Breast epithelium (tissue), 4 donors: ENCODE results near the gene TRIOBP. TPM values are rescaled to one million over a fixed set of nuclear protein-coding genes. Genes with fewer than 3 reads are reported as not detected.

Experiments used
- DNase-seq, 2 donors: peaks; one replicate each; pipeline ENCODE4 v3.0.0-alpha.2; 2019; ENCODE audit warnings: low spot score in 2 of 2
- H3K27ac ChIP-seq, 2 donors: fragments of 200-600 bp; sonication (generic) in 1 of 2; one replicate each; pipeline ENCODE4 v1.5.1; 2016 to 2019; ENCODE audit warnings: mild to moderate bottlenecking in 1 of 2
- H3K27me3 ChIP-seq, 2 donors: fragments of 200-600 bp; sonication (generic) in 1 of 2; one replicate each; pipeline versions ENCODE4 v1.5.1 to v1.6.0; 2017 to 2019; ENCODE audit warnings: control low read depth in 1 of 2, mild to moderate bottlenecking in 1 of 2
- H3K36me3 ChIP-seq: fragments of 200-600 bp; one replicate; pipeline ENCODE4 v1.5.1; 2019
- H3K4me1 ChIP-seq, 2 donors: fragments of 200-600 bp; sonication (generic); one replicate each; pipeline ENCODE4 v1.5.1; 2016 to 2019; ENCODE audit warnings: control low read depth in 1 of 2
- H3K4me3 ChIP-seq, 3 donors: fragments of 200-600 bp; sonication (generic); 1 replicate in 2 of 3; 2 replicates in 1 of 3; pipeline ENCODE4 v1.5.1; 2016 to 2019; ENCODE audit warnings: mild to moderate bottlenecking in 3 of 3, moderate library complexity in 2 of 3
- H3K9me3 ChIP-seq, 2 donors: fragments of 200-600 bp; sonication (generic) in 1 of 2; one replicate each; pipeline ENCODE4 v1.5.1; 2016 to 2019; ENCODE audit warnings: control low read depth in 1 of 2
- POLR2A ChIP-seq: fragments of 450-650 bp; IDR thresholded peaks from one replicate; pipeline ENCODE4 v1.6.1; 2016; ENCODE audit warnings: antibody characterized with exemption, mild to moderate bottlenecking, moderate library complexity
- POLR2AphosphoS5 ChIP-seq, 3 donors: sonication (generic); formaldehyde crosslinking; IDR thresholded peaks; one replicate each; pipeline ENCODE4 v1.6.1; 2017; ENCODE audit warnings: antibody characterized with exemption in 3 of 3
- intact Hi-C: fragments of 100-400 bp; cut with DNase I; formaldehyde crosslinking; loops from one replicate; pipeline ENCODE4 v1.15.1; 2023; ENCODE audit warnings: low total_unique reads
- total RNA-seq, 3 donors: library from RNA; depleted of rRNA; stranded (reverse); fragments of >200 nt; gene quantifications; one replicate each; pipeline ENCODE4 v1.1.0, GENCODE V29; 2016
- TF ChIP-seq, protein P1 (sequence below), 3 donors: fragments of 450-650 bp; IDR thresholded peaks; one replicate each; pipeline ENCODE4 v1.5.1; 2016 to 2017; ENCODE audit warnings: antibody characterized with exemption in 3 of 3, mild to moderate bottlenecking in 3 of 3, moderate library complexity in 3 of 3

The TRIOBP gene
- total RNA-seq, 3 donors from 2014 or later = 78.3 to 95.0 (median 88.3) TPM

DNA sequence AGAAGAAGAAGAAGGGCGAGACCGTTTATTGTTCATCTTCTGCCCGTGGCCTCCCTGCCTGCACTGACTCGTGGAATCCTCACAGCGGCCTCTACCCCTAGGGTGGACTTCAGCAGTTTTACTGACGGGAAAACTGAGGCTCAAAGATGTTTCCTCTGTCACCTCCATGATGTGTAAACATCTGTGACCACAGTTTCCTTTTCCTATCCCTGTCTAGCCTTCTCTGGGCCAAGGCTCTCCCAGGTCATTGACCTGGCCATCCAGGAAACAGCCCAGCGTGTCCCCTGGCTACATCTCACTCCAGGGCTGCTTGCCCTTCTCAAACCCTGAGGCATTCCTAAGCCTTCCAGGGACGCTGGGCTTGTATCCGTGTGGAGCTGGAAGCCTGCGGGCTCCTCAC lies 61.8 kb downstream of the TRIOBP start:
- H3K9me3 ChIP-seq = no peaks in the 10 kb centered on the region
- H3K27ac ChIP-seq = no peak overlapping the region
- DNase-seq = no peak
- H3K4me3 ChIP-seq = no peak overlapping the region
- no peaks in the 10 kb centered on the region for H3K27me3 ChIP-seq
- H3K4me1 ChIP-seq = peaks cover 0 to 3% of the 10 kb centered on the region in 2 donors
- intact Hi-C loops = no loop called here
- TF ChIP-seq POLR2A (no peak), POLR2AphosphoS5 (IDR thresholded peaks at IDR 0.05) (no peak)
- TF ChIP-seq, protein P1, sequence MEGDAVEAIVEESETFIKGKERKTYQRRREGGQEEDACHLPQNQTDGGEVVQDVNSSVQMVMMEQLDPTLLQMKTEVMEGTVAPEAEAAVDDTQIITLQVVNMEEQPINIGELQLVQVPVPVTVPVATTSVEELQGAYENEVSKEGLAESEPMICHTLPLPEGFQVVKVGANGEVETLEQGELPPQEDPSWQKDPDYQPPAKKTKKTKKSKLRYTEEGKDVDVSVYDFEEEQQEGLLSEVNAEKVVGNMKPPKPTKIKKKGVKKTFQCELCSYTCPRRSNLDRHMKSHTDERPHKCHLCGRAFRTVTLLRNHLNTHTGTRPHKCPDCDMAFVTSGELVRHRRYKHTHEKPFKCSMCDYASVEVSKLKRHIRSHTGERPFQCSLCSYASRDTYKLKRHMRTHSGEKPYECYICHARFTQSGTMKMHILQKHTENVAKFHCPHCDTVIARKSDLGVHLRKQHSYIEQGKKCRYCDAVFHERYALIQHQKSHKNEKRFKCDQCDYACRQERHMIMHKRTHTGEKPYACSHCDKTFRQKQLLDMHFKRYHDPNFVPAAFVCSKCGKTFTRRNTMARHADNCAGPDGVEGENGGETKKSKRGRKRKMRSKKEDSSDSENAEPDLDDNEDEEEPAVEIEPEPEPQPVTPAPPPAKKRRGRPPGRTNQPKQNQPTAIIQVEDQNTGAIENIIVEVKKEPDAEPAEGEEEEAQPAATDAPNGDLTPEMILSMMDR (IDR thresholded peaks at IDR 0.05) = no peak
- peaks cover 8% of the 10 kb centered on the region for H3K36me3 ChIP-seq

DNA sequence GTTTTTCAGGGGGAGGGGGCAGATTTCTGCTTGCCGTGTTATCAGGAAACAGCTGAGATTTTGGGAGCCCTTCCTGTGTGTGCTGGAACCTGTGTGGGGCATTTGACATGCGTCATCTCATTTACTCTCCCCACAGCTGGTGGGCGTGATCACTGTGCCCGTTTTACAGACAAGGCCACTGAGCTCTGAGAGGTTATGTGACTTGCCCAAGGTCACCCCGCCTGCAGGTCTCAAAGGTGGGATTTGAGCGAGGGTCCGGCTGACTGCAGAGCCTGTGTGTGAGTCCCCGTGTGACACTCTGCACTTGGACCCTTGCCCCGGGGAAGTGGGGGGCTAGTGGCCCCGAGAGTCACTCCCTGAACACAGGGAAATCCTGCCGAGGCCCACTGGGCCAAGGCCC lies 62.4 kb downstream of the TRIOBP start:
- no peak overlapping the region for H3K27ac ChIP-seq

DNA sequence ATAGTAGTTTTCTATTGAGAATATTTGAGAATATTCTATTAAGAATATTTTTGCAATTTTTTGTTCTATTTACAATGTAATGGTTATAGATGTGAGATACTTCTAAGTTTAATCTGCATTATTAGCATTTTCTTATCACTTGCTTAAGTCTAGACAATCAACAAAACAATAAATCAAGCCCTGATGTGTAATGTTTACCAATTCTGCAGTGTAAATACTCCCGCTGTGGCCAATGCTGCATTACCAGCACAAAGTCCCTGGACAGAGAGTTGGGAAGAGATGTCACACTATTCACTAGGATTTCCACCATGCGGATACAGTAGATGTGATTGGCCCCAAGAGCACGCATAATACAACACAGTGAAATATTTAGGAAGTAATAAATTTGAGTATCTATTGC lies 63.3 kb downstream of the TRIOBP start:
- Histone ChIP-seq H3K36me3 (peaks cover 8% of the 10 kb centered on the region), H3K4me1 (no peaks in the 10 kb centered on the region), H3K9me3 (no peaks in the 10 kb centered on the region)

More for the DNA sequence above, 62.4 kb downstream of the TRIOBP start:
- intact Hi-C loops = no loop called here
- TF ChIP-seq POLR2AphosphoS5 (IDR thresholded peaks at IDR 0.05) (no peak), POLR2A (no peak)
- TF ChIP-seq, protein P1 (IDR thresholded peaks at IDR 0.05) = no peak
- Histone ChIP-seq H3K36me3 (peaks cover 8% of the 10 kb centered on the region), H3K9me3 (no peaks in the 10 kb centered on the region), H3K27me3 (no peaks in the 10 kb centered on the region), H3K4me3 (no peak overlapping the region), H3K4me1 (no peaks in the 10 kb centered on the region)
- DNase-seq = no peak

DNA sequence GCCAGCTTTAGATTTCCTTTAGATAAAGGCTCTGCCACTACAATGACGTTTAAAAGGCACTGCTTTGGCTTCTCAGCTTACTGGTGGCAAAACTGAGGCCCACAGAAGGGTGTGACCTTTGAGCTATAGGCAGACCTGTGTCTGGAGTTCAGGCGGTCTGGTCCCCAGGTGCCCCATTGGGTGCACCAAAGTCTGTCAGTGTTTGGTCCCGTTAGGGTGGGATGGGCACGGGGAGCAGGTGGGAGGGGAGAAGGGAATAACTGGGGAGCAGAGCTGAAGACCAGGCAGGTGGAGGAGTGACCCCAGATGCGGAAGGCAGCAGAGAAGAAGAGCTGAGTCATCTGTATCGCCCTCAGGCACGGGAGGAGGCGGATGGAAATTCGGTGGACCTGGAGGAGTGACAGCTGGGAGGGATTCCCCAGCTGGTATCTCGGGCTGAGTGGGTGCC lies 65.6 kb downstream of the TRIOBP start:
- H3K27ac ChIP-seq = peak overlapping the region in 1 of 2 donors; percentile 5
- H3K27me3 ChIP-seq = no peaks in the 10 kb centered on the region
- H3K4me3 ChIP-seq = no peak overlapping the region
- H3K36me3 ChIP-seq = peaks cover 8% of the 10 kb centered on the region
- TF ChIP-seq, protein P1 (IDR thresholded peaks at IDR 0.05) = no peak
- TF ChIP-seq POLR2A = no peak
- TF ChIP-seq POLR2AphosphoS5 (IDR thresholded peaks at IDR 0.05) = no peak
- no peaks in the 10 kb centered on the region for H3K4me1 ChIP-seq
- intact Hi-C loops = no loop called here
- DNase-seq = no peak
- H3K9me3 ChIP-seq = no peaks in the 10 kb centered on the region

More for the DNA sequence above, 63.3 kb downstream of the TRIOBP start:
- H3K27me3 ChIP-seq = no peaks in the 10 kb centered on the region
- H3K4me3 ChIP-seq = no peak overlapping the region
- no peak for TF ChIP-seq POLR2AphosphoS5 (IDR thresholded peaks at IDR 0.05)
- TF ChIP-seq, protein P1 (IDR thresholded peaks at IDR 0.05) = no peak
- TF ChIP-seq POLR2A = no peak
- intact Hi-C loops = no loop called here
- DNase-seq = no peak
- no peak overlapping the region for H3K27ac ChIP-seq

DNA sequence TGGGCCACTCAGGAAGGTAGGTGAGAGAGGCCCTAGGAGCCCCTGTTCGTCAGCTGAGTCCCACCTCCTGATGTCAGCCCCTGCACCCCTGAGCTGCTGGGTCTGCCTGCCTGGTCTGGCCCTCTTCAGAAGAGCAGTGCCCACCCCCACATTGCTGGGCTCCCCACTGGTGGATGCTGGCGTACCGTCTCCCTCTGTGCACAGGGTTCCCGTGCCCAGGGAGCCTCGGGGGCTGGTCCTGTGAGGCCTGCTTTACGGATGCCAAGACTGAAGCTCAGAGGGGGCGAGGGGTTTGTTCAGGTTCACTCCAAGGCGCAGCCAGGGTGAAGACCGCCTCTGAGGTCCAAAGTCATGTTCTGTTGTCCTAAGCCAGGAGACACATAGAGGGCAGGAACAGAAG lies 66.2 kb downstream of the TRIOBP start:
- Histone ChIP-seq H3K36me3 (peaks cover 8% of the 10 kb centered on the region), H3K9me3 (no peaks in the 10 kb centered on the region), H3K27ac (peak overlapping the region in 1 of 2 donors; percentile 5), H3K4me3 (no peak overlapping the region), H3K4me1 (no peaks in the 10 kb centered on the region), H3K27me3 (no peaks in the 10 kb centered on the region)
- intact Hi-C loops = no loop called here
- no peak for DNase-seq
- no peak for TF ChIP-seq POLR2AphosphoS5 (IDR thresholded peaks at IDR 0.05)
- TF ChIP-seq POLR2A = no peak
- TF ChIP-seq, protein P1 (IDR thresholded peaks at IDR 0.05) = no peak
